Stomach smooth muscle (tissue), 2 donors: ENCODE measurements around the gene MYO9A.

ENCODE experiments used
- H3K27ac ChIP-seq: one replicate; pipeline ENCODE4 v1.7.0; 2013; ENCODE audit warnings: mild to moderate bottlenecking, low read length, inconsistent platforms
- H3K27me3 ChIP-seq, 2 donors: one replicate each; pipeline ENCODE4 v1.7.0; 2013; ENCODE audit warnings: low read length in 2 of 2; ENCODE audit not compliant: insufficient read depth in 2 of 2, control insufficient read depth in 1 of 2
- H3K36me3 ChIP-seq, 2 donors: one replicate each; pipeline ENCODE4 v1.7.0; 2013; ENCODE audit warnings: low read length in 2 of 2; ENCODE audit not compliant: control insufficient read depth in 2 of 2, insufficient read depth in 2 of 2
- H3K4me1 ChIP-seq: one replicate; pipeline ENCODE4 v1.7.0; 2013; ENCODE audit warnings: low read length; ENCODE audit not compliant: control insufficient read depth, insufficient read depth
- H3K4me3 ChIP-seq, 2 donors: one replicate each; pipeline ENCODE4 v1.7.0; 2013; ENCODE audit warnings: low read length in 2 of 2
- H3K9ac ChIP-seq, 2 donors: one replicate each; pipeline ENCODE4 v1.7.0; 2013; ENCODE audit warnings: low read length in 2 of 2, mild to moderate bottlenecking in 1 of 2
- H3K9me3 ChIP-seq, 2 donors: one replicate each; pipeline ENCODE4 v1.7.0; 2013; ENCODE audit warnings: low read length in 2 of 2; ENCODE audit not compliant: control insufficient read depth in 2 of 2
- donor health status: healthy.
- donor health status: Pancreatic carcinoma.

Gene MYO9A

GRCh38 chr15:71811752-71812735, 305.9 kb downstream of the MYO9A start:
- Histone ChIP-seq H3K4me3 (no peak overlapping the region), H3K9ac (no peak overlapping the region), H3K27ac (no peak overlapping the region), H3K27me3 (no peaks in the 10 kb centered on the region), H3K9me3 (no peaks in the 10 kb centered on the region), H3K4me1 (no peaks in the 10 kb centered on the region), H3K36me3 (no peaks in the 10 kb centered on the region)

- H3K9me3 ChIP-seq, result no peaks in the 10 kb centered on the region
Observed at GRCh38 chr15:71811036-71811736, 306.8 kb downstream of the MYO9A start.

DNA sequence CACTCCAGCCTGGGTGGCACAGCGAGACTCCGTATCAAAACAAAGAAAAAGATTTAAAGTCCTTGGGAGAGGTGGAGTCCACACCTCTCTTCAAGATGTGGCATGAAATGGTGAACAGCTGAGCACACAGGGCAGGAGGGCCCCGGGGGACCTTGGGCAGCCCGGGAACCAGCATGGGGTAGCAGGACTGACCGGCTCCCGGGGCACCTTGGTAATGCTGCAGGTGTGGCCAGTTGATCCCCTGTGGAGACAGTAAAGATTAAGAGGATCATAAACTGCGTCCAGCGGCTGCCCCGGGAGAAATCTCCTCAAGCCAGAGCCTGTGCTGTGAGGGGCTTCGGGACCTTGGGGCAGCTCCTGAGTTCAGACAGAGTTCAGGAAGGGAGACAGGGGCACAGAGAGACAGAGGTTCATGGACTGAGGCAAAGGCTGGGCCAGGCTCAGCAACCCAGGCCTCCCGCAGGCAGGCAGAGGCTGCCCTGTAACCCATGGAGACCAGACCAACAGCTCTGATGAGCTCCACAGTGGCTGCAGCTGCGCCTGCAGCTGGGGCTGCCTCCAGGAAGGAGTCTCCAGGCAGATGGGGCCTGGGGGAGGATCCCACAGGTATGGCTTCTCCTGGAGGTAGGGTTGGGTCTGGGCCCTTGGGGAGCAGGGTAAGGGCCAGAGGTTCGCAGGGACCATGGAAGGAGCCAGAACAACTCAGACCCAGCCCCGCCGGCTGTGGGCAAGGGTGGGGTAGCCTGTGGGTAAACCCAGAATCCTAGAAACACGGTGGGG, 307.5 kb downstream of the MYO9A start, which contains the start of gene NR2E3:
NR2E3 (plus strand) TSS at position 299 of the 780 bp plus-strand sequence; CDS start at position 489, 190 bp downstream.
- Histone ChIP-seq H3K9me3 (no peaks in the 10 kb centered on the region), H3K27ac (no peak within 1 kb of the TSS), H3K36me3 (no peaks in the 10 kb centered on the region), H3K9ac (no peak within 1 kb of the TSS), H3K4me1 (no peaks in the 10 kb centered on the region), H3K27me3 (no peaks in the 10 kb centered on the region), H3K4me3 (no peak within 1 kb of the TSS)

More at GRCh38 chr15:71811036-71811736, 306.8 kb downstream of the MYO9A start:
- Histone ChIP-seq H3K27ac (no peak overlapping the region), H3K36me3 (no peaks in the 10 kb centered on the region), H3K27me3 (no peaks in the 10 kb centered on the region), H3K4me1 (no peaks in the 10 kb centered on the region), H3K9ac (no peak overlapping the region), H3K4me3 (no peak overlapping the region)

GRCh38 chr15:71809346-71809745, 308.6 kb downstream of the MYO9A start:
- Histone ChIP-seq H3K4me1 (no peaks in the 10 kb centered on the region), H3K36me3 (no peaks in the 10 kb centered on the region), H3K9me3 (no peaks in the 10 kb centered on the region), H3K27me3 (no peaks in the 10 kb centered on the region), H3K4me3 (no peak overlapping the region), H3K27ac (no peak overlapping the region), H3K9ac (no peak overlapping the region)

- Histone ChIP-seq H3K9ac (no peak overlapping the region), H3K36me3 (no peaks in the 10 kb centered on the region), H3K27me3 (no peaks in the 10 kb centered on the region), H3K4me1 (no peaks in the 10 kb centered on the region), H3K9me3 (no peaks in the 10 kb centered on the region), H3K27ac (no peak overlapping the region), H3K4me3 (no peak overlapping the region)
Observed at GRCh38 chr15:71808311-71809020, 309.5 kb downstream of the MYO9A start.

GRCh38 chr15:71807691-71808091, 310.3 kb downstream of the MYO9A start:
- H3K4me3 ChIP-seq, result no peak overlapping the region
- H3K27me3 ChIP-seq, result no peaks in the 10 kb centered on the region
- no peaks in the 10 kb centered on the region for H3K4me1 ChIP-seq
- H3K27ac ChIP-seq, result no peak overlapping the region
- H3K9me3 ChIP-seq, result no peaks in the 10 kb centered on the region
- no peaks in the 10 kb centered on the region for H3K36me3 ChIP-seq
- H3K9ac ChIP-seq, result no peak overlapping the region

DNA sequence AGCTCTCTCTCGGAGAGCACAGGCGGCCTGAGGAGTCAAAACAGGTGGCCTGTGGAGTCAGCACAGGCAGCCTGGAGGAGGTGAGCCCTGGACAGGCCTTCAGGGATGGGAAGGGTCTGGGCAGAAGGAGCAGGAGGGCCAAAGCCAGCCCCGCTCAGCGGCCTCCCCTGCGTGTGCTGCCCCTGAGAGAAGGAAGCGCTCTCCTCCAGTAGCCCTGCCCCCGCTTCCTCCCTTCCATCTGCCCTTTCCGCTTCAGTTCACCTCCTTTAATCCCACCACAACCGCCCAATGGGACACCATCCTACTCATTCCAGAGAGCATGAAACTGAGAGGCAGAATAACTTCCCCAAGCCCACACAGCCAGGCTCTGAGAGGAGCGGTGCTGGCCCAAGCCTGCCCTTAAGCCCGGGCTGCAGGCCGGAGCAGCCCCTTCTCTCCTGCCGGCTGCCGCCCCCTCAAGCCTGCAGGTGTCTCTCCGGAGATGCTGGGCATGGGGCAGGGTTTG, 310.8 kb downstream of the MYO9A start:
- Histone ChIP-seq H3K27me3 (no peaks in the 10 kb centered on the region), H3K9me3 (no peaks in the 10 kb centered on the region), H3K4me3 (no peak overlapping the region), H3K4me1 (no peaks in the 10 kb centered on the region), H3K36me3 (no peaks in the 10 kb centered on the region), H3K27ac (no peak overlapping the region), H3K9ac (no peak overlapping the region)

GRCh38 chr15:71806452-71806931, 311.5 kb downstream of the MYO9A start:
- no peaks in the 10 kb centered on the region for H3K4me1 ChIP-seq
- no peaks in the 10 kb centered on the region for H3K36me3 ChIP-seq
- H3K9ac ChIP-seq, result no peak overlapping the region
- H3K27ac ChIP-seq, result no peak overlapping the region
- no peak overlapping the region for H3K4me3 ChIP-seq
- H3K9me3 ChIP-seq, result no peaks in the 10 kb centered on the region
- H3K27me3 ChIP-seq, result no peaks in the 10 kb centered on the region

- Histone ChIP-seq H3K4me3 (no peak overlapping the region), H3K9ac (no peak overlapping the region), H3K9me3 (no peaks in the 10 kb centered on the region), H3K27me3 (no peaks in the 10 kb centered on the region), H3K36me3 (no peaks in the 10 kb centered on the region), H3K27ac (no peak overlapping the region), H3K4me1 (peaks cover 4% of the 10 kb centered on the region)
Observed at GRCh38 chr15:71804695-71805470, 313.1 kb downstream of the MYO9A start.
